ENCODE measurements around the gene MAPK8IP1. TPM values are rescaled to one million over a fixed set of nuclear protein-coding genes. Genes with fewer than 3 reads are reported as not detected.

MAPK8IP1 gene
- total RNA-seq, 4 donors from 2014 or later: 7.5 to 20.6 (median 16.1) TPM

- intact Hi-C loops (cut with DNase I): no loop called here
- peaks cover 41 to 99% (median 84%) of the 10 kb centered on the region in 4 donors for H3K36me3 ChIP-seq
These were observed 62.9 kb downstream of the MAPK8IP1 start for GRCh38 chr11:45948356-45948755.

GRCh38 chr11:45949992-45950407 is 64.5 kb downstream of the MAPK8IP1 start:
- Histone ChIP-seq H3K27ac (replicated peaks in 1 of 4) (no peak overlapping the region), H3K9me3 (no peaks in the 10 kb centered on the region), H3K4me3 (no peak overlapping the region), H3K4me1 (peaks cover 0 to 7% (median 0%) of the 10 kb centered on the region in 4 donors), H3K36me3 (peaks cover 28 to 88% (median 79%) of the 10 kb centered on the region in 4 donors), H3K27me3 (no peaks in the 10 kb centered on the region)
- intact Hi-C loops (cut with DNase I): no loop called here
- DNase-seq (ENCODE audit: extremely low spot score): peak; percentile 75
- 89% methylated on average over 1 of the region's 1 CpG for WGBS
- TF ChIP-seq CTCF (IDR thresholded peaks at IDR 0.05) (no peak), EP300 (IDR thresholded peaks at IDR 0.05) (no peak), POLR2A (IDR thresholded peaks at IDR 0.05; ENCODE audit: low read depth) (no peak), POLR2AphosphoS5 (IDR thresholded peaks at IDR 0.05) (no peak)

More at GRCh38 chr11:45948356-45948755, 62.9 kb downstream of the MAPK8IP1 start:
- WGBS: 82% methylated on average over 3 of the region's 3 CpGs
- Histone ChIP-seq H3K27me3 (no peaks in the 10 kb centered on the region), H3K4me3 (no peak overlapping the region), H3K27ac (replicated peaks in 1 of 4) (no peak overlapping the region), H3K9me3 (no peaks in the 10 kb centered on the region), H3K4me1 (peaks cover 0 to 7% (median 0%) of the 10 kb centered on the region in 4 donors)
- TF ChIP-seq POLR2AphosphoS5 (IDR thresholded peaks at IDR 0.05) (no peak), EP300 (IDR thresholded peaks at IDR 0.05) (no peak)
- peak; percentile 5 for DNase-seq (ENCODE audit: extremely low spot score)

Other genes with a start within 250 kb of the MAPK8IP1 start
- 1 to 10 TPM; 3.3 to 6.9 (median 3.7) TPM for gene CHST1, start 220.0 kb upstream of the MAPK8IP1 start, total RNA-seq
- gene SLC35C1, start 80.5 kb upstream of the MAPK8IP1 start, total RNA-seq: 10 to 100 TPM in 3 of 4 donors, 1 to 10 TPM in 1; 9.6 to 18.0 (median 13.1) TPM
- gene CRY2, start 38.2 kb upstream of the MAPK8IP1 start, total RNA-seq: 10 to 100 TPM; 32.0 to 57.6 (median 49.7) TPM
- gene FREY1, start 21.6 kb downstream of the MAPK8IP1 start, total RNA-seq: 1 to 10 TPM in 3 of 4 donors, under 1 TPM in 1; 0.65 to 3.7 (median 1.4) TPM
- 10 to 100 TPM; 15.4 to 32.2 (median 23.2) TPM for gene PEX16, start 32.2 kb downstream of the MAPK8IP1 start, total RNA-seq
- gene LARGE2, start 37.0 kb downstream of the MAPK8IP1 start, total RNA-seq: under 1 TPM in 1 of 4 donors, not detected in 3; 0.17 TPM
- gene PHF21A, start 235.8 kb downstream of the MAPK8IP1 start, total RNA-seq: 10 to 100 TPM; 31.8 to 47.8 (median 36.1) TPM

Measured in esophagus muscularis mucosa (tissue), 4 donors.